ENCODE measurements around the gene MIPOL1. TPM values are rescaled to one million over a fixed set of nuclear protein-coding genes. Genes with fewer than 3 reads are reported as not detected.
"Not testable (repeated sequence)": the region's sequence is repeated elsewhere in the genome, so short reads cannot be mapped to it uniquely, and the experiment has no call there.

Gene MIPOL1
- total RNA-seq, 2 donors from 2014 or later: 8.6 to 27.0 TPM

DNA sequence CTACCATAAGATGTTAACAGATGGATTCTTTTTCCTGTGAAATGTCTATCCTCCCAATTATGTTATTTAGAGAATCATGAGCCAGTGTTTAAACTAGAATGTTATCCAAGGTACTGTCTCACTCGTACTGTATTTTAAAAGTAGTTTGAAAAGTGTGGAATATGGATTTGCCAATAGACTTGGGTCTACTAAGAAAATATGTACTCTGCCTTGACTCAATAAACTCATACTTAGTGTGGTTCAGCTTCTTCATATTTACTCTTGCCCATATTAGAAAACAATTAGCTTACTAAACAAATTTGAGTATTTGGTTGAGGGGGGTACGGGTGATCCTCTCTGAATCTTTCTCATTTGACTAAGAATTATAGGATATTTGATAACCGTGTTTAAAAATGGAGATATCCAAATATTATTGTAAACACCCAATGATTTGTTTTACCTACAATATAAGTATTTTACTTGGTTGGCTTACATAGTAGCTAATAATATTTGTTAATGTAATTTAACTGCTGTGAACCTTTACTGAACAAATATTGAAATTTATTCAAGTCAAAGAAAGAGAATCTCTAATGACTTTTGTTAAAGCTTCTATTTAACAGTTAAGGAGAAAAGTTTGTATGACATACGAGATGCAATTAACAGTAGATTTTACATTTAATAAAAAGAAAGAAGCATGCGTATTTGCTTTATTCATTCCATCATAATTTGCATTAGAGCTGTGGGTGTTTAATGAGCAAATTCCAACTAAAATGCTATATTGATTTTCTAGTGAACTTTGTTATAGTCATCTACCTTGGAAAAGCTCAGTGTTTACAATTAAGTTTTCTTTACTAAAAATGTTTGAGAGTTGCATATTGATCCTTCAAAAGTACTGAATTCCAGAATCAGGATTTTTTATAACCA, 81.2 kb downstream of the MIPOL1 start:
- no peak for TF ChIP-seq POLR2A (IDR thresholded peaks at IDR 0.05)
- TF ChIP-seq, protein P1, sequence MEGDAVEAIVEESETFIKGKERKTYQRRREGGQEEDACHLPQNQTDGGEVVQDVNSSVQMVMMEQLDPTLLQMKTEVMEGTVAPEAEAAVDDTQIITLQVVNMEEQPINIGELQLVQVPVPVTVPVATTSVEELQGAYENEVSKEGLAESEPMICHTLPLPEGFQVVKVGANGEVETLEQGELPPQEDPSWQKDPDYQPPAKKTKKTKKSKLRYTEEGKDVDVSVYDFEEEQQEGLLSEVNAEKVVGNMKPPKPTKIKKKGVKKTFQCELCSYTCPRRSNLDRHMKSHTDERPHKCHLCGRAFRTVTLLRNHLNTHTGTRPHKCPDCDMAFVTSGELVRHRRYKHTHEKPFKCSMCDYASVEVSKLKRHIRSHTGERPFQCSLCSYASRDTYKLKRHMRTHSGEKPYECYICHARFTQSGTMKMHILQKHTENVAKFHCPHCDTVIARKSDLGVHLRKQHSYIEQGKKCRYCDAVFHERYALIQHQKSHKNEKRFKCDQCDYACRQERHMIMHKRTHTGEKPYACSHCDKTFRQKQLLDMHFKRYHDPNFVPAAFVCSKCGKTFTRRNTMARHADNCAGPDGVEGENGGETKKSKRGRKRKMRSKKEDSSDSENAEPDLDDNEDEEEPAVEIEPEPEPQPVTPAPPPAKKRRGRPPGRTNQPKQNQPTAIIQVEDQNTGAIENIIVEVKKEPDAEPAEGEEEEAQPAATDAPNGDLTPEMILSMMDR (IDR thresholded peaks at IDR 0.05): no peak
- Histone ChIP-seq H3K27ac (no peak overlapping the region), H3K4me3 (no peak overlapping the region), H3K27me3 (no peaks in the 10 kb centered on the region), H3K4me1 (no peaks in the 10 kb centered on the region), H3K36me3 (replicated peaks in 1 of 2; ENCODE audit: insufficient read depth in 1 of 2, low read depth in 2 of 2) (no peaks in the 10 kb centered on the region), H3K9me3 (no peaks in the 10 kb centered on the region)
- ATAC-seq (no peak), DNase-seq (no peak)
- intact Hi-C loops (cut with DNase I): no loop called here
- WGBS, 2 donors: 85% methylated on average over 5 of the region's 5 CpGs

DNA sequence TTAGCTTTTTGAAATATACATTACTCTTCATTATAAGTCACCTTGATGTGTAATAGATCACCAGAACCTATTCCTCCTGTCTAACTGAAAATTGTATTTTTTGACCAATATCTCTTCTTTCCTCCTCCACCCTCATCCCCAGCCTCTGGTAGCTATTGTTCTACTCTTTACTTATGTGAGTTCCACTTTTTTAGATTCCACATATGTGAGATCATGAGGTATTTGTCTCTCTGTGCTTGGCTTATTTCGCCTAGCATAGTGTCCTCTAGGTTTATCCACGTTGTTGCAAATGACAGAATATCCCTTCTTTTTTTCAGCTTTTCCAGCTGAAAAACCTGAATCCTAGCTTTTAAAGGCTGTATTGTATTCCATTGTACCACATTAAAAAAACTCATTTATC, 82.1 kb downstream of the MIPOL1 start:
- TF ChIP-seq, protein P1 (IDR thresholded peaks at IDR 0.05): no peak
- TF ChIP-seq POLR2A (IDR thresholded peaks at IDR 0.05): no peak
- ATAC-seq: no peak
- H3K9me3 ChIP-seq: no peaks in the 10 kb centered on the region
- no peaks in the 10 kb centered on the region for H3K27me3 ChIP-seq
- H3K27ac ChIP-seq: no peak overlapping the region
- no peaks in the 10 kb centered on the region for H3K36me3 ChIP-seq (replicated peaks in 1 of 2; ENCODE audit: insufficient read depth in 1 of 2, low read depth in 2 of 2)
- no peaks in the 10 kb centered on the region for H3K4me1 ChIP-seq
- intact Hi-C loops (cut with DNase I): no loop called here
- DNase-seq: no peak
- no peak overlapping the region for H3K4me3 ChIP-seq
- 85 to 91% methylated on average over 2 of the region's 2 CpGs for WGBS, 2 donors

DNA sequence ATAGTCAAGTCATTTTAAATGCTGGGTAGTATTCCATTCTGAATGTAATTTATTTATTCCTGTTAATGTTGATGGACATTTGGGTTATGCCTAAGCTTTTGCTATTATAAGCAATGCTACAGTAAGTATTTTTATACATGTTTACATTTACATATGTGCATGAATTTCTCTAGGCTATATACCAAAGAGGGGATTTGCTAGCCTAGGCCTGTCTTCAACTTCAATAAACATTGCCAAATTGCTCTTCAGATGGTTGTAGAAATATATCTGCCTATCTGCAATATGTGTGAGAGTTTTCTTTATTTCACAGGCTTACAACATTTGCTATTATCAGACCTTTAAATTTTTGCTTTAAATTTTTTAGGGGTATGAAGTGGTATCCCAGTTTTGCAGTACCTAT, 87.0 kb downstream of the MIPOL1 start:
- intact Hi-C loops (cut with DNase I): no loop called here
- no peak for DNase-seq
- ATAC-seq: no peak
- Histone ChIP-seq H3K9me3 (no peaks in the 10 kb centered on the region), H3K4me1 (no peaks in the 10 kb centered on the region), H3K27me3 (no peaks in the 10 kb centered on the region), H3K36me3 (replicated peaks in 1 of 2; ENCODE audit: insufficient read depth in 1 of 2, low read depth in 2 of 2) (no peaks in the 10 kb centered on the region), H3K27ac (no peak overlapping the region), H3K4me3 (no peak overlapping the region)
- TF ChIP-seq, protein P1 (IDR thresholded peaks at IDR 0.05): no peak
- TF ChIP-seq POLR2A (IDR thresholded peaks at IDR 0.05): no peak

DNA sequence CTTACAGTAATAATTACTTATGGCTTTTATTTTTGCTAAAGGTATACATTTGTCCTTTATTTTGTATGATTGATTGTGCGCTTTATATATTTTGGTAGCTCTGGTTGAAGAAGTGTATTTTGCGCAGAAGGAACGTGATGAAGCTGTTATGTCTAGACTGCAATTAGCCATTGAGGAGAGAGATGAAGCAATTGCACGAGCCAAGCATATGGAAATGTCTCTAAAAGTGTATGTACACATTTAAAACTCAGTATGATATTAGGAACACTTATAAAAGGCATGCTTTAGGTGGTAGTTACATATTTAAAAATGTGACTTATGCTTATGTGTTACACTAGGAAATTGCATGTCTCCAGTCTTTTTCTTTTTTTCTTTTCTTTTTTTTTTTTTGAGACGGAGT, 87.5 kb downstream of the MIPOL1 start:
- no peaks in the 10 kb centered on the region for H3K27me3 ChIP-seq
- no peak for DNase-seq
- no peak overlapping the region for H3K4me3 ChIP-seq
- intact Hi-C loops (cut with DNase I): no loop called here
- ATAC-seq: no peak
- no peaks in the 10 kb centered on the region for H3K36me3 ChIP-seq (replicated peaks in 1 of 2; ENCODE audit: insufficient read depth in 1 of 2, low read depth in 2 of 2)
- H3K27ac ChIP-seq: no peak overlapping the region
- no peaks in the 10 kb centered on the region for H3K4me1 ChIP-seq
- 95 to 97% methylated on average over 5 of the region's 5 CpGs for WGBS, 2 donors
- no peak for TF ChIP-seq POLR2A (IDR thresholded peaks at IDR 0.05)
- TF ChIP-seq, protein P1 (IDR thresholded peaks at IDR 0.05): no peak
- H3K9me3 ChIP-seq: no peaks in the 10 kb centered on the region

DNA sequence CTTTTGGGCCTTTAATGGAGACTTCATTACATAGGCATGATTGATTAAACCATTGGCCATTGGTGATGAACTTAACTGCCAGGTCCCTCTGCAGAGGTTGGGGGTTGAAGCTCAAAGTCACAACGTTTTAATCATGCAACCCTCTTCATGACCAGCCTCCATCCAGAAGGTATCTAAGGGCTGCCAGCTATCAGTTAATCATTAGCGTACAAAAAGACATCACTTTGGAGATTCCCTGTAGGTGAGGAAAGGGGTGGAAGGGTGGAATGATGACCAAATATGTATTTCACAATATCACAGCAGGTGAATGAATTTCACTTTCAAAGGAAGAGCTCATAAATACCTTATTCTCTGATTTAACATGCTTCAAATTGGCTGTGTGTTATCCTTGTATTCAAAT, 92.0 kb downstream of the MIPOL1 start:
- WGBS, 2 donors: 35 to 36% methylated on average over 2 of the region's 2 CpGs
- H3K27me3 ChIP-seq: no peaks in the 10 kb centered on the region
- H3K36me3 ChIP-seq (replicated peaks in 1 of 2; ENCODE audit: insufficient read depth in 1 of 2, low read depth in 2 of 2): no peaks in the 10 kb centered on the region
- ATAC-seq (no peak), DNase-seq (no peak)
- intact Hi-C loops (cut with DNase I): no loop called here
- H3K4me1 ChIP-seq: no peaks in the 10 kb centered on the region
- TF ChIP-seq, protein P1 (IDR thresholded peaks at IDR 0.05): no peak
- TF ChIP-seq POLR2A (IDR thresholded peaks at IDR 0.05): no peak
- H3K9me3 ChIP-seq: no peaks in the 10 kb centered on the region
- no peak overlapping the region for H3K27ac ChIP-seq
- no peak overlapping the region for H3K4me3 ChIP-seq

DNA sequence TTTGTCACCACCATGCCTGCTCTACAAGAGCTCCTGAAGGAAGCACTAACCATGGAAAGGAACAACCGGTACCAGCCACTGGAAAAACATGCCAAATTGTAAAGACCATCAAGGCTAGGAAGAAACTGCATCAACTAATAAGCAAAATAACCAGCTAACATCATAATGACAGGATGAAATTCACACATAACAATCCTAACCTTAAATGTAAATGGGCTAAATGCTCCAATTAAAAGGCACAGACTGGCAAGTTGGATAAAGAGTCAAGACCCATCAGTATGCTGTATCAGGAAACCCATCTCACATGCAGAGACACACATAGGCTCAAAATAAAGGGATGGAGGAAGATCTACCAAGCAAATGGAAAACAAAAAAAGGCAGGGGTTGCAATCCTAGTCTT, 97.5 kb downstream of the MIPOL1 start:
- H3K4me1 ChIP-seq; intact Hi-C loops (cut with DNase I); H3K27ac ChIP-seq; DNase-seq; H3K36me3 ChIP-seq (replicated peaks in 1 of 2; ENCODE audit: insufficient read depth in 1 of 2, low read depth in 2 of 2); ATAC-seq; H3K4me3 ChIP-seq; H3K27me3 ChIP-seq; H3K9me3 ChIP-seq: not testable (repeated sequence)
- WGBS, 2 donors: 89 to 100% methylated on average over 1 of the region's 1 CpG
